Brain microvascular endothelial cell (primary cell): ENCODE data around the gene TUBGCP6.

Source experiments
- DNase-seq: peaks from one replicate; pipeline ENCODE4 v3.0.0-alpha.2; 2020
- H3K27ac ChIP-seq: fragments of 250-450 bp; sonication (Bioruptor Pico); 2 replicates; pipeline ENCODE4 v1.5.1; 2020; ENCODE audit warnings: mild to moderate bottlenecking, moderate library complexity
- H3K27me3 ChIP-seq: fragments of 250-450 bp; sonication (Bioruptor Pico); replicated peaks from 2 replicates; pipeline ENCODE4 v1.5.1; 2020; ENCODE audit warnings: mild to moderate bottlenecking
- H3K36me3 ChIP-seq: fragments of 250-450 bp; sonication (Bioruptor Pico); replicated peaks from 2 replicates; pipeline ENCODE4 v1.5.1; 2020; ENCODE audit warnings: mild to moderate bottlenecking
- H3K4me3 ChIP-seq: 2 replicates; pipeline ENCODE4 v1.5.1; 2011; ENCODE audit warnings: low read depth, mild to moderate bottlenecking, control low read depth, low read length, moderate library complexity
- CTCF ChIP-seq: IDR thresholded peaks from 2 replicates; pipeline ENCODE4 v1.5.1; 2011; ENCODE audit warnings: low read depth, mild to moderate bottlenecking, moderate library complexity, low read length, control low read depth, inconsistent platforms; ENCODE audit errors: missing control alignments
- in situ Hi-C: cut with HindIII; loops from 2 replicates; pipeline ENCODE4 v1.10.0; 2017; ENCODE audit warnings: low sequenced_read_pairs, low pct_ligation_motif_present

Gene TUBGCP6

GRCh38 chr22:50260434-50260800 lies 15.6 kb upstream of the TUBGCP6 start:
- TF ChIP-seq CTCF: no peak
- peak overlapping the region; percentile 38 for H3K27ac ChIP-seq
- in situ Hi-C loops: no loop called here
- H3K4me3 ChIP-seq: peak overlapping the region; percentile 62
- peaks cover 5% of the 10 kb centered on the region for H3K36me3 ChIP-seq
- no peaks in the 10 kb centered on the region for H3K27me3 ChIP-seq
- DNase-seq: no peak

DNA sequence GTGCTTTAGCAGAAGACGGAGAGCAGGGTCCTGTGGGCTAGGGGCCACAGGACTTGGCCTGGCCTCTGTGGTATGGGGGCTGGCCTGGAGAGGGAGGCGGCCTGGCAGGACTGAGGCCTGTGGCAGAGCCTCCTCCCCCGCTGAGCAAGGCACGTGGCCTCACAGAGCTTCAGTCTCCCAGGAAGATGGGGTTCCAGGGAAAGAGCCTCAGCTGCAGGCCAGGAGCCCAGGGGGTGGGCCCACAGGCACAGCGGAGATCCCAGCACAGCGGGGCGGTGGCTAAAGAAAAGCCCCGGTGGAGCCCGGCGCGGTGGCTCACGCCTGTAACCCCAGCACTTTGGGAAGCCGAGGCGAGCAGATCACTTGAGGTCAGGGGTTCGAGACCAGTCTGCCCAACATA lies 14.5 kb upstream of the TUBGCP6 start:
- Histone ChIP-seq H3K27me3 (no peaks in the 10 kb centered on the region), H3K36me3 (peaks cover 5% of the 10 kb centered on the region), H3K4me3 (no peak overlapping the region), H3K27ac (no peak overlapping the region)
- DNase-seq: no peak
- in situ Hi-C loops: no loop called here
- TF ChIP-seq CTCF: no peak

- Histone ChIP-seq H3K4me3 (no peak overlapping the region), H3K27me3 (no peaks in the 10 kb centered on the region), H3K36me3 (peaks cover 9% of the 10 kb centered on the region), H3K27ac (no peak overlapping the region)
- DNase-seq: no peak
- in situ Hi-C loops: no loop called here
- no peak for TF ChIP-seq CTCF
Observed at GRCh38 chr22:50258361-50259292, 13.8 kb upstream of the TUBGCP6 start.

GRCh38 chr22:50257451-50258360 lies 12.9 kb upstream of the TUBGCP6 start:
- no peak for DNase-seq
- H3K27ac ChIP-seq: no peak overlapping the region
- H3K36me3 ChIP-seq: peaks cover 9% of the 10 kb centered on the region
- TF ChIP-seq CTCF: no peak
- H3K4me3 ChIP-seq: no peak overlapping the region
- no peaks in the 10 kb centered on the region for H3K27me3 ChIP-seq
- in situ Hi-C loops: no loop called here

DNA sequence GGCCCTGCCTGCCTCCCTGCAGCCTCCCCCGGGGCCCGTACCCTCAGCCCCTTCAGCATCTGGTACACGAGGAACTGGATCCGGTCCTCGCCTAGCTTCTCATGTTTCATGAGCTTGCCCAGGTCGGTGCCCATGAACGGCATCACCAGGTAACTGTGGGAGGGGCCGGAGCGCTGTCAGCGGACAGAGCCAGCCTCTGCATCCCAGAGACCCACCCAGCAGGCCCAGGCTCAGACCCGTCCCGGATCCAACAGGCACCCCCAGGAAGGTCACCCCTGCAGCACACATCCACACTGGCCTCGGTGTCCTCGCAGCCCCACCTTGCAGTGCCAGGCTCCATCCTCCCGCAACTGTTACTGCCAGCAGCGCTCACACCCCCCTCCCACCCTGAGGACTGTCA lies 12.2 kb upstream of the TUBGCP6 start:
- no peak for TF ChIP-seq CTCF
- peaks cover 9% of the 10 kb centered on the region for H3K36me3 ChIP-seq
- H3K27me3 ChIP-seq: no peaks in the 10 kb centered on the region
- in situ Hi-C loops: no loop called here
- H3K4me3 ChIP-seq: no peak overlapping the region
- no peak overlapping the region for H3K27ac ChIP-seq
- no peak for DNase-seq
